ENCODE measurements around the gene STARD6. TPM values are rescaled to one million over a fixed set of nuclear protein-coding genes. Genes with fewer than 3 reads are reported as not detected.

The STARD6 gene
- total and polyA plus RNA-seq, 4 donors = not detected

DNA sequence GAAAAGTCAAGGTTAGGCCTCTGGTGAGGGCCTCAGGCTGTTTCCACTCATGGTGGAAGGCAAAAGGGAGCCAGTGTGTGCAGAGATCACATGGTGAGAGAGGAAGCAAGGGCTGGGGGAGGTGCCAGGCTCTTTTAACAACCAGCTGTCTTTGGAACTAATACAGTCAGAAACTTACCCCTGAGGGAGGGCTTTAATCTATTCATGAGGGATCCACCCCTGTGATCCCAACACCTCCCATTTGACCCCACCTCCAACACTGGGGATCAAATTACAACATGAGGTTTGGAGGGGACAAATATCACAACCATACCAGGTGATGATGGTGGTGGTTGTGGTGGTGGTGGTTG, 77.5 kb downstream of the STARD6 start:
- Histone ChIP-seq H3K9me3 (ENCODE audit: control insufficient read depth, low read length) (no peaks in the 10 kb centered on the region), H3K27ac (ENCODE audit: low read depth in 1 of 2, low read length in 2 of 2) (no peak overlapping the region), H3K4me3 (ENCODE audit: low read length in 2 of 2) (no peak overlapping the region), H3K36me3 (ENCODE audit: control insufficient read depth in 1 of 2, insufficient read depth in 2 of 2, low read length in 1 of 2) (peaks cover 3% of the 10 kb centered on the region in 2 donors), H3K4me1 (ENCODE audit: control insufficient read depth in 1 of 2, insufficient read depth in 2 of 2, low read length in 2 of 2) (no peaks in the 10 kb centered on the region), H3K27me3 (ENCODE audit: control insufficient read depth in 1 of 2, insufficient read depth in 2 of 2, low read length in 1 of 2) (no peaks in the 10 kb centered on the region)
- ATAC-seq (ENCODE audit: low FRiP score) (no peak), DNase-seq (no peak)
- intact Hi-C loops (cut with DNase I) = no loop called here

DNA sequence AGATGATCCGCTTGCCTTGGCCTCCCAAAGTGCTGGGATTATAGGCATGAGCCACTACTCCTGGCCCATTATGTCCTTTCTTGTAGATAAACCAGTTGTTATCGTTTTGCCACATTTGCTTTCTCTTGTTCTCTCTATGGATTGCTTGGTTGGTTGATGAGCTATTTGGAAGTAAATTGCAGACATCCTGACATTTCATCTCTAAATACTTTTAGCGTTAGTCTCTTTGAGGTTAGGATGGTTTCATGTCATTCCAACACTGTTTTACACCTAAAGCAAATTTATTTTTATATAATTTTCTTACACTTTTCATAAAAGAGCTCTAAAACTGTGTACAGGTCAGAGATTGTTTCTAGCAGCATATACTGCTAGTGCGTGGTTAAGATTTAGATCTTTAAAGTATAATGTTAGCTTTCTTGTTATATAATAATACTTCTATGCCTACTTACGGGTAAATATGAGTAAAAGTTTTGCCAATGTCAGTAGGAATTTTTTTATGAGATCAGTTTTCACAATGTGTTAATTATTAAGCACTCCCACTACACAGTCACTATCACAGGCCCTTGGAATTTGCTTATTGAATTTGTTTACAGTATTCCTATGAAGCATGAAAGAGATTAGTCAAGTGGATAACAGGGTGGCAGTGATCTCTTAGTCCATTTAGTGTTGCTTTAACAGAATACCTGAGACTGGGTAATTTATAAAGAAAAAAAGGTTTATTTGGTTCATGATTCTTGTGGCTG, 78.0 kb downstream of the STARD6 start:
- DNase-seq (no peak), ATAC-seq (ENCODE audit: low FRiP score) (no peak)
- 96 to 97% methylated on average over 5 of the region's 5 CpGs for WGBS, 2 donors
- no peak overlapping the region for H3K4me3 ChIP-seq (ENCODE audit: low read length in 2 of 2)
- no peaks in the 10 kb centered on the region for H3K4me1 ChIP-seq (ENCODE audit: control insufficient read depth in 1 of 2, insufficient read depth in 2 of 2, low read length in 2 of 2)
- peaks cover 3% of the 10 kb centered on the region in 2 donors for H3K36me3 ChIP-seq (ENCODE audit: control insufficient read depth in 1 of 2, insufficient read depth in 2 of 2, low read length in 1 of 2)
- no peaks in the 10 kb centered on the region for H3K27me3 ChIP-seq (ENCODE audit: control insufficient read depth in 1 of 2, insufficient read depth in 2 of 2, low read length in 1 of 2)
- no peaks in the 10 kb centered on the region for H3K9me3 ChIP-seq (ENCODE audit: control insufficient read depth, low read length)
- intact Hi-C loops (cut with DNase I) = loop anchor here in 1 of 2 donors (10.0 kb wide), 1 partner anchor 115 kb away; no protein-coding TSS in a partner anchor
- H3K27ac ChIP-seq (ENCODE audit: low read depth in 1 of 2, low read length in 2 of 2) = no peak overlapping the region

DNA sequence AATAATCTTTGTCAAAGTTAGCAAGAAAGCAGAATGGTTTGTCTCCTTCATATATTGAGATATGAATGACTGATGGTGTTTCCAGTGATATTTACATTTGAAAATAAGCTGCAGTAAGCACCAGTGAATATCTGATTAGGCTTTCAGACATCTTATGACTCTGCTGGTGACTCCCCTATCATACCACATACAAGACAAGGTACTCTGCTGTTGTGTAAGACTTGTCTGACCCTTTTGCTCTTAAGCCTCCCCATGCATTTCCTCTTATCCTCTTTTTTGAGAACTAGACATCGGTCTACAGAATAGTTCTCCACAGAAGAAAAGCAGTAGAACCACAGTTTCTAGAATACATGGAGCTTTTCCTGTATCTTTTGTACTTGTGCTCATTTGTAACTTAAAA, 79.0 kb downstream of the STARD6 start:
- Histone ChIP-seq H3K4me3 (ENCODE audit: low read length in 2 of 2) (no peak overlapping the region), H3K27ac (ENCODE audit: low read depth in 1 of 2, low read length in 2 of 2) (no peak overlapping the region), H3K4me1 (ENCODE audit: control insufficient read depth in 1 of 2, insufficient read depth in 2 of 2, low read length in 2 of 2) (no peaks in the 10 kb centered on the region), H3K9me3 (ENCODE audit: control insufficient read depth, low read length) (no peaks in the 10 kb centered on the region), H3K27me3 (ENCODE audit: control insufficient read depth in 1 of 2, insufficient read depth in 2 of 2, low read length in 1 of 2) (no peaks in the 10 kb centered on the region), H3K36me3 (ENCODE audit: control insufficient read depth in 1 of 2, insufficient read depth in 2 of 2, low read length in 1 of 2) (peaks cover 3% of the 10 kb centered on the region in 2 donors)
- ATAC-seq (ENCODE audit: low FRiP score) = no peak
- WGBS, 2 donors = 95 to 97% methylated on average over 1 of the region's 1 CpG
- intact Hi-C loops (cut with DNase I) = loop anchor here in 1 of 2 donors (10.0 kb wide), 1 partner anchor 114 kb away; no protein-coding TSS in a partner anchor
- DNase-seq = no peak

DNA sequence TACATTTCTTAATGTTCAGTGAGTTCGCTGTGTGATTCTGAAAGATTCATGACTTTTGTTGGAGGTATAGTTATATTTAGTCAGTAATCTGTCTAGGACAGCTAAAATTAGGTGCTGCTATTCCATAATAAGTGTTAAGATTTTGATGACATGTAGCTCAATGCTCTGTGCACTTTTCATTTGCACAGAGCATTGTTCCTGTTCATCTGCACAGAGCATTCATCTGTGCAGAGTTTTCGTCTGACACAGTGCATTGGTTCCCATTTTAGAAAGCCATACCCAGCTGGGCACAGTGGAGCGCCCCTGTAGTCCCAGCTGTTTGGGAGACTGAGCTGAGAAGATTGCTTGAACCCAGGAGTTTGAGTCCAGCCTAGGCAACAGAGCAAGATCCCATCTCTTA, 79.8 kb downstream of the STARD6 start:
- Histone ChIP-seq H3K4me1 (ENCODE audit: control insufficient read depth in 1 of 2, insufficient read depth in 2 of 2, low read length in 2 of 2) (no peaks in the 10 kb centered on the region), H3K36me3 (ENCODE audit: control insufficient read depth in 1 of 2, insufficient read depth in 2 of 2, low read length in 1 of 2) (peaks cover 3% of the 10 kb centered on the region in 2 donors), H3K4me3 (ENCODE audit: low read length in 2 of 2) (no peak overlapping the region), H3K27me3 (ENCODE audit: control insufficient read depth in 1 of 2, insufficient read depth in 2 of 2, low read length in 1 of 2) (no peaks in the 10 kb centered on the region), H3K9me3 (ENCODE audit: control insufficient read depth, low read length) (no peaks in the 10 kb centered on the region), H3K27ac (ENCODE audit: low read depth in 1 of 2, low read length in 2 of 2) (no peak overlapping the region)
- no peak for ATAC-seq (ENCODE audit: low FRiP score)
- WGBS, 2 donors = 88 to 89% methylated on average over 3 of the region's 3 CpGs
- intact Hi-C loops (cut with DNase I) = loop anchor here in 1 of 2 donors (10.0 kb wide), 1 partner anchor 113 kb away; no protein-coding TSS in a partner anchor
- DNase-seq = no peak

Other genes starting within 250 kb of the STARD6 start
- gene MBD2, start 133.2 kb downstream of the STARD6 start, total RNA-seq = 10 to 100 TPM; 74.3 to 92.6 TPM
- gene MBD2, start 133.2 kb downstream of the STARD6 start, polyA plus RNA-seq = 10 to 100 TPM; 34.9 to 70.5 TPM
- 10 to 100 TPM; 31.6 to 45.6 TPM for gene POLI, start 88.3 kb downstream of the STARD6 start, total RNA-seq
- gene POLI, start 88.3 kb downstream of the STARD6 start, polyA plus RNA-seq = 10 to 100 TPM; 14.4 to 33.9 TPM
- 1 to 10 TPM; 2.3 to 5.5 TPM for gene C18orf54, start within 50 bp of the STARD6 start, total RNA-seq
- gene C18orf54, start within 50 bp of the STARD6 start, polyA plus RNA-seq = 1 to 10 TPM in 1 of 2 donors, under 1 TPM in 1; 0.50 to 1.4 TPM
- gene DYNAP, start 233.4 kb upstream of the STARD6 start, total RNA-seq = not detected
- not detected for gene DYNAP, start 233.4 kb upstream of the STARD6 start, polyA plus RNA-seq